GM12878 (cell line): ENCODE measurements around the gene DISP2. TPM values are rescaled to one million over a fixed set of nuclear protein-coding genes. Genes with fewer than 3 reads are reported as not detected.

Source experiments
- ATAC-seq: fragments of 200-7000 bp; cut with Tn5 transposase; 3 replicates; pipeline ENCODE4 v1.9.1; 2020; ENCODE audit warnings: mild to moderate bottlenecking, moderate library complexity
- BruUV-seq: library from RNA; stranded (reverse); fragments of 400-500 nt; replicated peaks from 2 replicates; lab custom pipeline; 2021; lab: Mats Ljungman, UMichigan
- CTCF ChIA-PET: fragments of 300-600 bp; sonication (Branson Sonifier 250); formaldehyde crosslinking; extraction: SDS; loops from one replicate; lab custom pipeline; 2021; ENCODE audit warnings: inconsistent platforms; lab: Yijun Ruan, JAX
- POLR2A ChIA-PET: fragments of 350-600 bp; formaldehyde crosslinking; extraction: SDS; loops from one replicate; lab custom pipeline; 2021; ENCODE audit warnings: inconsistent platforms; lab: Charles Lee
- RAD21 ChIA-PET: fragments of 300-600 bp; sonication (Branson Sonifier 250); formaldehyde crosslinking; loops from one replicate; lab custom pipeline; 2023; ENCODE audit warnings: antibody characterized with exemption; ENCODE audit not compliant: unreplicated experiment; lab: Charles Lee
- SMC1A ChIA-PET: fragments of 300-600 bp; sonication (Branson Sonifier 250); formaldehyde crosslinking; loops from one replicate; lab custom pipeline; 2023; ENCODE audit not compliant: unreplicated experiment, uncharacterized antibody; lab: Charles Lee
- DNase-seq: peaks from one replicate; pipeline ENCODE4 v3.0.0-alpha.2; 2011; ENCODE audit warnings: low read depth, low spot score
- FAIRE-seq: peaks from 3 replicates; lab custom pipeline; 2011; peaks lifted over from hg19 to GRCh38; lab: Jason Lieb, UNC
- H2AFZ ChIP-seq: 2 replicates; pipeline ENCODE4 v1.6.0; 2011; ENCODE audit warnings: low read depth, low read length, control low read depth; ENCODE audit not compliant: control insufficient read depth
- H3K27ac ChIP-seq: 2 replicates; pipeline ENCODE4 v1.5.1; 2011; ENCODE audit warnings: control low read depth; ENCODE audit not compliant: control insufficient read depth, insufficient read depth
- H3K27me3 ChIP-seq, 2 experiments: replicated peaks in 1 of 2; 2 replicates each; pipeline versions ENCODE4 v1.6.0 to v1.6.1; 2011; ENCODE audit warnings: low read length in 1 of 2; ENCODE audit not compliant: control insufficient read depth in 2 of 2, insufficient read depth in 2 of 2
- H3K36me3 ChIP-seq, 2 experiments: 2 replicates each; pipeline ENCODE4 v1.5.1; 2011; ENCODE audit warnings: low read length in 1 of 2; ENCODE audit not compliant: control insufficient read depth in 2 of 2, insufficient read depth in 2 of 2
- H3K4me1 ChIP-seq: 2 replicates; pipeline ENCODE4 v1.6.1; 2011; ENCODE audit warnings: mild to moderate bottlenecking, low read length, moderate library complexity, mixed read lengths; ENCODE audit not compliant: control insufficient read depth, insufficient read depth
- H3K4me2 ChIP-seq: 2 replicates; pipeline ENCODE4 v1.6.0; 2011; ENCODE audit warnings: control low read depth; ENCODE audit not compliant: control insufficient read depth, insufficient read depth
- H3K4me3 ChIP-seq: fragments of 200-600 bp; sonication (generic); 2 replicates; pipeline ENCODE4 v1.5.1; 2016
- H3K79me2 ChIP-seq: 2 replicates; pipeline ENCODE4 v1.6.0; 2011; ENCODE audit warnings: low read length; ENCODE audit not compliant: control insufficient read depth, insufficient read depth
- H3K9ac ChIP-seq: 2 replicates; pipeline ENCODE4 v1.8.0; 2011; ENCODE audit warnings: low read length, control low read depth, mixed read lengths; ENCODE audit not compliant: control insufficient read depth, insufficient read depth
- H3K9me3 ChIP-seq: replicated peaks from 3 replicates; pipeline ENCODE4 v1.5.1; 2011; ENCODE audit warnings: mild to moderate bottlenecking, low read length; ENCODE audit not compliant: control insufficient read depth, insufficient read depth
- H4K20me1 ChIP-seq: 2 replicates; pipeline ENCODE4 v1.6.0; 2011; ENCODE audit not compliant: control insufficient read depth, insufficient read depth
- CHD1 ChIP-seq: IDR thresholded peaks from 2 replicates; pipeline ENCODE4 v1.6.1; 2012; ENCODE audit warnings: low read depth, low read length, improper control_type of control experiment
- ESRRA ChIP-seq: IDR thresholded peaks from 2 replicates; pipeline ENCODE4 v1.6.1; 2012; ENCODE audit warnings: mild to moderate bottlenecking, low read length, improper control_type of control experiment
- RBBP5 ChIP-seq: fragments of 200-600 bp; sonication (generic); conservative IDR thresholded peaks from 2 replicates; pipeline ENCODE4 v1.6.1; 2016
- SMC3 ChIP-seq: IDR thresholded peaks from 2 replicates; pipeline ENCODE4 v1.6.1; 2011; ENCODE audit warnings: low read length, improper control_type of control experiment, borderline replicate concordance
- TCF7 ChIP-seq: IDR thresholded peaks from 2 replicates; pipeline ENCODE4 v1.6.1; 2014; ENCODE audit warnings: antibody characterized with exemption, borderline replicate concordance
- ZBTB11 ChIP-seq: fragments of 450-650 bp; formaldehyde crosslinking; IDR thresholded peaks from 2 replicates; pipeline ENCODE4 v1.5.0; 2022; ENCODE audit warnings: mild to moderate bottlenecking, missing genetic modification characterization
- ZNF217 ChIP-seq: fragments of 450-650 bp; IDR thresholded peaks from 2 replicates; pipeline ENCODE4 v1.6.1; 2017; ENCODE audit warnings: antibody characterized with exemption, mild to moderate bottlenecking
- WGBS: methylation state at CpG from one replicate; pipeline ENCODE4 v1.1.6; 2016; ENCODE audit warnings: low lambda C conversion rate; ENCODE audit not compliant: insufficient replicate concordance, insufficient coverage; ENCODE audit errors: missing lambda C conversion rate; 5-methylcytosine and 5-hydroxymethylcytosine counted together
- in situ Hi-C: fragments of 300-500 bp; cut with MboI; formaldehyde crosslinking; loops from 9 replicates; pipeline ENCODE4 v1.14.3; 2018; ENCODE audit warnings: mixed read lengths
- intact Hi-C: fragments of 100-400 bp; cut with micrococcal nuclease; formaldehyde crosslinking; loops from one replicate; pipeline ENCODE4 v1.14.2; 2022; ENCODE audit not compliant: unreplicated experiment
- polyA plus RNA-seq, 11 experiments: library from polyadenylated mRNA; depleted of rRNA in 4 of 11; unstranded in 6 of 11; stranded (reverse) in 5 of 11; fragments of >200 nt; fragmentation: Nextera tagmentation in 4 of 11; fragmentation: Illumina TruSeq in 1 of 11; extraction: Ambion mirVana in 4 of 11; extraction: Trizol in 1 of 11; gene quantifications; 1 replicate in 1 of 11; 2 replicates in 10 of 11; pipeline versions ENCODE4 v1.2.1 to v1.2.3, GENCODE V29; 2011 to 2016; ENCODE audit warnings: inconsistent platforms in 2 of 11, missing spikeins in 2 of 11, low read depth in 1 of 11
- total RNA-seq, 4 experiments: library from RNA; depleted of rRNA in 3 of 4; stranded (reverse); fragments of >200 nt in 3 of 4; fragmentation: Illumina TruSeq in 1 of 4; extraction: Trizol in 1 of 4; gene quantifications; 2 replicates each; pipeline versions ENCODE4 v1.2.1 to v1.2.3, GENCODE V29; 2013 to 2021
- TF ChIP-seq, protein P1 (sequence below): fragments of 450-650 bp; IDR thresholded peaks from 2 replicates; pipeline ENCODE4 v1.6.1; 2017; ENCODE audit warnings: antibody characterized with exemption, mild to moderate bottlenecking, moderate library complexity
- TF ChIP-seq, protein P2 (sequence below): IDR thresholded peaks from 2 replicates; pipeline ENCODE4 v1.6.1; 2012; ENCODE audit warnings: low read length, inconsistent platforms
- TF ChIP-seq, protein P3 (sequence below): IDR thresholded peaks from 2 replicates; pipeline ENCODE4 v1.6.1; 2012; ENCODE audit warnings: low read depth, low read length, improper control_type of control experiment
- TF ChIP-seq, protein P4 (sequence below): fragments of 450-650 bp; IDR thresholded peaks from 2 replicates; pipeline ENCODE4 v1.6.1; 2017; ENCODE audit warnings: mild to moderate bottlenecking, moderate library complexity

DISP2 gene
- total and polyA plus RNA-seq, 10 of the 15 experiments (the other 5 are each of a cell fraction or from before 2014, with no cell fraction given): under 0.01 to 0.20 (median 0.12) TPM; not detected in 7

DNA sequence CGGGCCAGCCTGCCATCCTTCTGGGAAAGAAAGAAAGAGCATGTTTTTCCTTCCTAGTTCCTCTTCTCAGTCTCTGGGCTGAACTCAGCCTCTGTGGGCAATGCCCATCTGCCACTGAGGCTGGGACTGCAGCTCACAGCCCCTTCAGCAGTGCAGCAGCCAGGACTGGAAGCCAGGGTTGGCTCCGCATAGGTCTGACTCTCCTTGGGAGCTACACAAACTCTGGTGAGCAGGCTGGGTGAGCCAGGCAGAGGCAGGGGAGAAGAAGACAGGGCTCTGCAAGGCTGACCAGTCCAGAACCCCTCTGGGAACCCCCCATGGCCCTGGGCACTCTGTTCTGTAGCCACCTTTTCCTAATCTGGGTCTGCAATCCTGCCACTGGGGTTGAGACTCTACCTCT lies 3.6 kb downstream of the DISP2 start:
- no peak for DNase-seq
- ChIA-PET RAD21 (interaction anchor here (0.6 kb wide), 1 partner anchor 48 kb away, joined by 3 read pairs; no protein-coding TSS in a partner anchor), POLR2A (no interaction called here), CTCF (interaction anchor here (0.8 kb wide), 1 partner anchor 45 kb away, joined by 3 read pairs; no protein-coding TSS in a partner anchor), SMC1A (no interaction called here)
- H3K4me1 ChIP-seq: peaks cover 5% of the 10 kb centered on the region; the same call in 1 of the 2 replicates
- H3K27ac ChIP-seq: no peak overlapping the region
- H3K36me3 ChIP-seq: no peaks in the 10 kb centered on the region
- 82% methylated on average over 2 of the region's 2 CpGs for WGBS
- no peak overlapping the region for H3K9ac ChIP-seq
- BruUV-seq: no TSS peak
- H4K20me1 ChIP-seq: no peaks in the 10 kb centered on the region
- no peak for ATAC-seq
- no peak for FAIRE-seq
- no peaks in the 10 kb centered on the region for H3K9me3 ChIP-seq
- H3K27me3 ChIP-seq: peaks cover 0 to 4% of the 10 kb centered on the region in 2 experiments; a peak in 3 of 4 replicates
- H3K4me2 ChIP-seq: no peak overlapping the region
- no peak overlapping the region for H2AFZ ChIP-seq
- in situ Hi-C loops (no loop called here), intact Hi-C loops (no loop called here)
- H3K79me2 ChIP-seq: no peaks in the 10 kb centered on the region
- no peak overlapping the region for H3K4me3 ChIP-seq
- TF ChIP-seq, protein P1, sequence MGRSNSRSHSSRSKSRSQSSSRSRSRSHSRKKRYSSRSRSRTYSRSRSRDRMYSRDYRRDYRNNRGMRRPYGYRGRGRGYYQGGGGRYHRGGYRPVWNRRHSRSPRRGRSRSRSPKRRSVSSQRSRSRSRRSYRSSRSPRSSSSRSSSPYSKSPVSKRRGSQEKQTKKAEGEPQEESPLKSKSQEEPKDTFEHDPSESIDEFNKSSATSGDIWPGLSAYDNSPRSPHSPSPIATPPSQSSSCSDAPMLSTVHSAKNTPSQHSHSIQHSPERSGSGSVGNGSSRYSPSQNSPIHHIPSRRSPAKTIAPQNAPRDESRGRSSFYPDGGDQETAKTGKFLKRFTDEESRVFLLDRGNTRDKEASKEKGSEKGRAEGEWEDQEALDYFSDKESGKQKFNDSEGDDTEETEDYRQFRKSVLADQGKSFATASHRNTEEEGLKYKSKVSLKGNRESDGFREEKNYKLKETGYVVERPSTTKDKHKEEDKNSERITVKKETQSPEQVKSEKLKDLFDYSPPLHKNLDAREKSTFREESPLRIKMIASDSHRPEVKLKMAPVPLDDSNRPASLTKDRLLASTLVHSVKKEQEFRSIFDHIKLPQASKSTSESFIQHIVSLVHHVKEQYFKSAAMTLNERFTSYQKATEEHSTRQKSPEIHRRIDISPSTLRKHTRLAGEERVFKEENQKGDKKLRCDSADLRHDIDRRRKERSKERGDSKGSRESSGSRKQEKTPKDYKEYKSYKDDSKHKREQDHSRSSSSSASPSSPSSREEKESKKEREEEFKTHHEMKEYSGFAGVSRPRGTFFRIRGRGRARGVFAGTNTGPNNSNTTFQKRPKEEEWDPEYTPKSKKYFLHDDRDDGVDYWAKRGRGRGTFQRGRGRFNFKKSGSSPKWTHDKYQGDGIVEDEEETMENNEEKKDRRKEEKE: no peak
- no peak for TF ChIP-seq TCF7
- TF ChIP-seq RBBP5: no peak
- no peak for TF ChIP-seq SMC3
- no peak for TF ChIP-seq ZBTB11 (CRISPR knock-in tag)
- no peak for TF ChIP-seq CHD1
- TF ChIP-seq ZNF217: no peak
- TF ChIP-seq, protein P2, sequence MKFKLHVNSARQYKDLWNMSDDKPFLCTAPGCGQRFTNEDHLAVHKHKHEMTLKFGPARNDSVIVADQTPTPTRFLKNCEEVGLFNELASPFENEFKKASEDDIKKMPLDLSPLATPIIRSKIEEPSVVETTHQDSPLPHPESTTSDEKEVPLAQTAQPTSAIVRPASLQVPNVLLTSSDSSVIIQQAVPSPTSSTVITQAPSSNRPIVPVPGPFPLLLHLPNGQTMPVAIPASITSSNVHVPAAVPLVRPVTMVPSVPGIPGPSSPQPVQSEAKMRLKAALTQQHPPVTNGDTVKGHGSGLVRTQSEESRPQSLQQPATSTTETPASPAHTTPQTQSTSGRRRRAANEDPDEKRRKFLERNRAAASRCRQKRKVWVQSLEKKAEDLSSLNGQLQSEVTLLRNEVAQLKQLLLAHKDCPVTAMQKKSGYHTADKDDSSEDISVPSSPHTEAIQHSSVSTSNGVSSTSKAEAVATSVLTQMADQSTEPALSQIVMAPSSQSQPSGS: no peak
- TF ChIP-seq, protein P3, sequence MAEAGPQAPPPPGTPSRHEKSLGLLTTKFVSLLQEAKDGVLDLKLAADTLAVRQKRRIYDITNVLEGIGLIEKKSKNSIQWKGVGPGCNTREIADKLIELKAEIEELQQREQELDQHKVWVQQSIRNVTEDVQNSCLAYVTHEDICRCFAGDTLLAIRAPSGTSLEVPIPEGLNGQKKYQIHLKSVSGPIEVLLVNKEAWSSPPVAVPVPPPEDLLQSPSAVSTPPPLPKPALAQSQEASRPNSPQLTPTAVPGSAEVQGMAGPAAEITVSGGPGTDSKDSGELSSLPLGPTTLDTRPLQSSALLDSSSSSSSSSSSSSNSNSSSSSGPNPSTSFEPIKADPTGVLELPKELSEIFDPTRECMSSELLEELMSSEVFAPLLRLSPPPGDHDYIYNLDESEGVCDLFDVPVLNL: no peak
- TF ChIP-seq, protein P4, sequence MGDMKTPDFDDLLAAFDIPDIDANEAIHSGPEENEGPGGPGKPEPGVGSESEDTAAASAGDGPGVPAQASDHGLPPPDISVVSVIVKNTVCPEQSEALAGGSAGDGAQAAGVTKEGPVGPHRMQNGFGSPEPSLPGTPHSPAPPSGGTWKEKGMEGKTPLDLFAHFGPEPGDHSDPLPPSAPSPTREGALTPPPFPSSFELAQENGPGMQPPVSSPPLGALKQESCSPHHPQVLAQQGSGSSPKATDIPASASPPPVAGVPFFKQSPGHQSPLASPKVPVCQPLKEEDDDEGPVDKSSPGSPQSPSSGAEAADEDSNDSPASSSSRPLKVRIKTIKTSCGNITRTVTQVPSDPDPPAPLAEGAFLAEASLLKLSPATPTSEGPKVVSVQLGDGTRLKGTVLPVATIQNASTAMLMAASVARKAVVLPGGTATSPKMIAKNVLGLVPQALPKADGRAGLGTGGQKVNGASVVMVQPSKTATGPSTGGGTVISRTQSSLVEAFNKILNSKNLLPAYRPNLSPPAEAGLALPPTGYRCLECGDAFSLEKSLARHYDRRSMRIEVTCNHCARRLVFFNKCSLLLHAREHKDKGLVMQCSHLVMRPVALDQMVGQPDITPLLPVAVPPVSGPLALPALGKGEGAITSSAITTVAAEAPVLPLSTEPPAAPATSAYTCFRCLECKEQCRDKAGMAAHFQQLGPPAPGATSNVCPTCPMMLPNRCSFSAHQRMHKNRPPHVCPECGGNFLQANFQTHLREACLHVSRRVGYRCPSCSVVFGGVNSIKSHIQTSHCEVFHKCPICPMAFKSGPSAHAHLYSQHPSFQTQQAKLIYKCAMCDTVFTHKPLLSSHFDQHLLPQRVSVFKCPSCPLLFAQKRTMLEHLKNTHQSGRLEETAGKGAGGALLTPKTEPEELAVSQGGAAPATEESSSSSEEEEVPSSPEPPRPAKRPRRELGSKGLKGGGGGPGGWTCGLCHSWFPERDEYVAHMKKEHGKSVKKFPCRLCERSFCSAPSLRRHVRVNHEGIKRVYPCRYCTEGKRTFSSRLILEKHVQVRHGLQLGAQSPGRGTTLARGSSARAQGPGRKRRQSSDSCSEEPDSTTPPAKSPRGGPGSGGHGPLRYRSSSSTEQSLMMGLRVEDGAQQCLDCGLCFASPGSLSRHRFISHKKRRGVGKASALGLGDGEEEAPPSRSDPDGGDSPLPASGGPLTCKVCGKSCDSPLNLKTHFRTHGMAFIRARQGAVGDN: no peak
- no peak for TF ChIP-seq ESRRA
